CD14-positive monocyte (primary cell): ENCODE results near the gene PCBP3. TPM values are rescaled to one million over a fixed set of nuclear protein-coding genes. Genes with fewer than 3 reads are reported as not detected.

ENCODE experiments used
- DNase-seq, 3 donors: peaks; one replicate each; pipeline ENCODE4 v3.0.0-alpha.2; 2011 to 2022
- H2AFZ ChIP-seq: 2 replicates; pipeline ENCODE4 v1.6.0; 2012; ENCODE audit warnings: mild to moderate bottlenecking, low read depth, low read length, inconsistent platforms; ENCODE audit not compliant: insufficient read depth, poor library complexity, severe bottlenecking
- H3K27ac ChIP-seq, 2 donors: 1 replicate in 1 of 2; 2 replicates in 1 of 2; pipeline ENCODE4 v1.5.1; 2012 to 2013; ENCODE audit warnings: low read length in 2 of 2, control low read depth in 1 of 2, inconsistent platforms in 1 of 2, low read depth in 1 of 2, mild to moderate bottlenecking in 1 of 2
- H3K27me3 ChIP-seq, 2 donors: one replicate each; pipeline versions ENCODE4 v1.6.0 to v1.6.1; 2011 to 2013; ENCODE audit warnings: low read length in 2 of 2; ENCODE audit not compliant: control insufficient read depth in 2 of 2, insufficient read depth in 2 of 2
- H3K36me3 ChIP-seq, 2 donors: replicated peaks in 1 of 2; 1 replicate in 1 of 2; 2 replicates in 1 of 2; pipeline versions ENCODE4 v1.5.1 to v1.6.1; 2012 to 2013; ENCODE audit warnings: low read length in 2 of 2, control low read depth in 1 of 2, inconsistent platforms in 1 of 2, mild to moderate bottlenecking in 1 of 2; ENCODE audit not compliant: insufficient read depth in 2 of 2, control insufficient read depth in 1 of 2
- H3K4me1 ChIP-seq, 2 donors: 1 replicate in 1 of 2; 2 replicates in 1 of 2; pipeline versions ENCODE4 v1.5.1 to v1.6.1; 2012 to 2013; ENCODE audit warnings: low read length in 2 of 2, control low read depth in 1 of 2, inconsistent platforms in 1 of 2, mild to moderate bottlenecking in 1 of 2, moderate library complexity in 1 of 2; ENCODE audit not compliant: insufficient read depth in 2 of 2, control insufficient read depth in 1 of 2
- H3K4me2 ChIP-seq: replicated peaks from 2 replicates; pipeline ENCODE3; 2012; ENCODE audit warnings: low read length, moderate library complexity, mild to moderate bottlenecking; ENCODE audit not compliant: poor library complexity, severe bottlenecking; ENCODE audit errors: extremely low read depth
- H3K4me3 ChIP-seq, 3 experiments: fragments of 200-600 bp in 1 of 3; sonication (generic) in 1 of 3; replicated peaks in 1 of 3; 1 replicate in 2 of 3; 2 replicates in 1 of 3; pipeline ENCODE4 v1.5.1; 2011 to 2013; ENCODE audit warnings: low read length in 3 of 3, mild to moderate bottlenecking in 3 of 3, control low read depth in 2 of 3, low read depth in 2 of 3, inconsistent platforms in 1 of 3, moderate library complexity in 1 of 3
- H3K79me2 ChIP-seq: 2 replicates; pipeline ENCODE4 v1.6.0; 2012; ENCODE audit warnings: mild to moderate bottlenecking, control low read depth, inconsistent platforms, low read length, moderate library complexity; ENCODE audit not compliant: insufficient read depth
- H3K9ac ChIP-seq: 2 replicates; pipeline ENCODE4 v1.6.0; 2017; ENCODE audit warnings: low read length, mild to moderate bottlenecking; ENCODE audit not compliant: insufficient read depth, poor library complexity, severe bottlenecking
- H3K9me3 ChIP-seq, 2 donors: replicated peaks in 1 of 2; 1 replicate in 1 of 2; 2 replicates in 1 of 2; pipeline versions ENCODE4 v1.5.1 to v1.6.1; 2012 to 2013; ENCODE audit warnings: low read length in 2 of 2, control low read depth in 1 of 2; ENCODE audit not compliant: control insufficient read depth in 1 of 2, insufficient read depth in 1 of 2
- H4K20me1 ChIP-seq: 2 replicates; pipeline ENCODE4 v1.6.0; 2012; ENCODE audit warnings: mild to moderate bottlenecking, low read length, control low read depth, moderate library complexity; ENCODE audit not compliant: insufficient read depth
- H3K27ac Mint-ChIP-seq, 7 donors: one replicate each; pipeline ENCODE4 v1.8.0; 2020; ENCODE audit warnings: mild to moderate bottlenecking in 7 of 7, mixed read lengths in 7 of 7, moderate library complexity in 6 of 7, inconsistent platforms in 2 of 7
- H3K27me3 Mint-ChIP-seq, 3 donors: one replicate each; pipeline ENCODE4 v1.8.0; 2021 to 2022; ENCODE audit warnings: low read depth in 3 of 3, mild to moderate bottlenecking in 3 of 3, mixed read lengths in 3 of 3, moderate library complexity in 3 of 3, inconsistent platforms in 1 of 3
- H3K36me3 Mint-ChIP-seq, 2 donors: one replicate each; pipeline ENCODE4 v1.8.0; 2020; ENCODE audit warnings: mixed read lengths in 2 of 2, inconsistent platforms in 1 of 2, mild to moderate bottlenecking in 1 of 2
- H3K4me1 Mint-ChIP-seq: one replicate; pipeline ENCODE4 v1.8.0; 2020; ENCODE audit warnings: mild to moderate bottlenecking, mixed read lengths
- H3K4me3 Mint-ChIP-seq, 2 donors: one replicate each; pipeline ENCODE4 v1.8.0; 2020; ENCODE audit warnings: mild to moderate bottlenecking in 2 of 2, mixed read lengths in 2 of 2, moderate library complexity in 1 of 2
- H3K9me3 Mint-ChIP-seq, 7 donors: one replicate each; pipeline ENCODE4 v1.8.0; 2020 to 2022; ENCODE audit warnings: mixed read lengths in 7 of 7, mild to moderate bottlenecking in 6 of 7, moderate library complexity in 6 of 7, inconsistent platforms in 2 of 7
- WGBS: methylation state at CpG from one replicate; pipeline ENCODE4 v1.1.5; 2013; ENCODE audit warnings: missing lambda C conversion rate; ENCODE audit not compliant: insufficient coverage; 5-methylcytosine and 5-hydroxymethylcytosine counted together
- intact Hi-C, 2 donors: fragments of 100-400 bp; cut with micrococcal nuclease; formaldehyde crosslinking; loops; one replicate each; pipeline versions ENCODE4 v1.15.0 to v1.15.1; 2023
- polyA plus RNA-seq, 3 donors: library from polyadenylated mRNA; depleted of rRNA in 1 of 3; unstranded in 2 of 3; stranded (reverse) in 1 of 3; fragments of 300-500 nt in 2 of 3; fragments of >200 nt in 1 of 3; fragmentation: Illumina TruSeq in 2 of 3; gene quantifications; 1 replicate in 2 of 3; 2 replicates in 1 of 3; pipeline ENCODE4 v1.2.3, GENCODE V29; 2012 to 2021
- TF ChIP-seq, protein P1 (sequence below): fragments of 200-600 bp; IDR thresholded peaks from one replicate; pipeline ENCODE4 v1.8.0; 2022; ENCODE audit warnings: antibody characterized with exemption, mild to moderate bottlenecking

Gene PCBP3
- polyA plus RNA-seq, 3 donors, result 0.34 to 0.49 TPM; not detected in 1

DNA sequence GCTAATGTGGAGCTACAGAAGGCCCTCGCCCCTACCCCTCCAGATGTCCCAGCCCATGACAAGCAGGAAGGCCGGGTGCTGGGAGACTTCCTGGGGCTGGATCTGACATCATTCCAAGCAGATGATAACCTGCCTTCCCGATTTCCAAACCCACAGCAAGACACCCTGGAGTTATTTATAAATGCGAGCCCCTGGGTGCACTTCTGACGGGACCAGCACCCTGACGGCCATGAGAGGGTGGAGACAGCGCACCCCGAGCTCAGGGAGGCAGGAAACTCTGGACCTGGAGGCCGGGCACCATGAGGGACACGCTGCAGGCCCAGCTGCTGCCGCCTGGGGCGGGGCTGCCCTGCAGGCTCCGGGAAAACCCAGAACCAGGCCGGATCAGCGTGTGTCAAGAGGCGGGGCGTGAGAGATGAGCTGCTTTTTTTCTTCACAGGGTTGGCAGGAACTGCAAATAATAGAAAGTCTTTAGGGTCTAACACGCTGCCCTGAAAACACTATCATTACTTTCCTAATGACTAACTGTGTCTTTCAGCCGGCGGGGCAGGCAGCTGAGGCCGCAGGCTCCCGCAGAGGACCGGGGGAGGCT is 2.5 kb upstream of the PCBP3 start:
- Mint-ChIP-seq H3K4me1 (peaks cover 24% of the 10 kb centered on the region), H3K36me3 (no peaks in the 10 kb centered on the region), H3K27me3 (peaks cover 17 to 26% (median 19%) of the 10 kb centered on the region in 3 donors), H3K4me3 (no peak overlapping the region), H3K27ac (peak overlapping the region in 2 of 7 donors; percentile 23 to 35), H3K9me3 (peaks cover 0 to 10% (median 0%) of the 10 kb centered on the region in 7 donors)
- Histone ChIP-seq H3K27ac (no peak overlapping the region), H3K27me3 (peaks cover 7 to 18% of the 10 kb centered on the region in 2 donors), H2AFZ (no peak overlapping the region), H3K4me2 (no peak overlapping the region), H3K4me1 (peaks cover 10 to 28% of the 10 kb centered on the region in 2 donors), H3K9me3 (no peaks in the 10 kb centered on the region), H3K79me2 (no peaks in the 10 kb centered on the region), H4K20me1 (no peaks in the 10 kb centered on the region), H3K4me3 (no peak overlapping the region), H3K9ac (no peak overlapping the region), H3K36me3 (no peaks in the 10 kb centered on the region)
- TF ChIP-seq, protein P1, sequence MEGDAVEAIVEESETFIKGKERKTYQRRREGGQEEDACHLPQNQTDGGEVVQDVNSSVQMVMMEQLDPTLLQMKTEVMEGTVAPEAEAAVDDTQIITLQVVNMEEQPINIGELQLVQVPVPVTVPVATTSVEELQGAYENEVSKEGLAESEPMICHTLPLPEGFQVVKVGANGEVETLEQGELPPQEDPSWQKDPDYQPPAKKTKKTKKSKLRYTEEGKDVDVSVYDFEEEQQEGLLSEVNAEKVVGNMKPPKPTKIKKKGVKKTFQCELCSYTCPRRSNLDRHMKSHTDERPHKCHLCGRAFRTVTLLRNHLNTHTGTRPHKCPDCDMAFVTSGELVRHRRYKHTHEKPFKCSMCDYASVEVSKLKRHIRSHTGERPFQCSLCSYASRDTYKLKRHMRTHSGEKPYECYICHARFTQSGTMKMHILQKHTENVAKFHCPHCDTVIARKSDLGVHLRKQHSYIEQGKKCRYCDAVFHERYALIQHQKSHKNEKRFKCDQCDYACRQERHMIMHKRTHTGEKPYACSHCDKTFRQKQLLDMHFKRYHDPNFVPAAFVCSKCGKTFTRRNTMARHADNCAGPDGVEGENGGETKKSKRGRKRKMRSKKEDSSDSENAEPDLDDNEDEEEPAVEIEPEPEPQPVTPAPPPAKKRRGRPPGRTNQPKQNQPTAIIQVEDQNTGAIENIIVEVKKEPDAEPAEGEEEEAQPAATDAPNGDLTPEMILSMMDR, result no peak
- no peak for DNase-seq
- WGBS, result 90% methylated on average over 22 of the region's 23 CpGs
- intact Hi-C loops, result loop anchor here (2.0 to 10.0 kb wide), 5 partner anchors 49 to 1304 kb away; partner anchors contain the start of genes CFAP410 (in 1 of the 2) and POFUT2 (in 1 of the 2)

DNA sequence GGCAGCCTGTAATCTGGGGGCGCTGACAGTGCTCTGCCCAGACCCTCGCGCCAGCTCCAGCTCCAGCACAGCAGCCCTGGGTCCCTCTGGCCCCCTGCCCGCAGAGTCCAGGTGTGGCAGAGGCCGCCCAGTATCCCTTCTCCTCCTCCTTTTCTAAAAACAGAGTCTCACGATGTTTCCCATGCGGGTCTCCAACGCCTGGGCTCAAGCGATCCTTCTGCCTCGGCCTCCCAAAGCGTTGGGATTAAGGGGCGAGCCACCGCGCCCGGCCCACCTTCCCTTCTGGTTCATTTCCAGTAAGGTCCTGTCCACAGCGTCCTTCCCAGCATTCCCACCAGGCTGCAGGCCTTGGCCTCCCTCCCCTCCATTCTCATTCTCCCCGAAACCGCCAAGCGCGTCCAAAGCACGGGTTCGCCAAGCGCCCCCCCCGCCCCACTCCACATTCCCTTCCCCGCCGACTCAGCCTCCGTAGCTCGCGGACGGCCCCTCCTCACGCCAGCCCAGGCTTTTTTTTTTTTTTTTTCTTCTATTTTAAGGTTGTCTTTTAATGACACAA is 2.0 kb upstream of the PCBP3 start:
- no peaks in the 10 kb centered on the region for H3K79me2 ChIP-seq
- intact Hi-C loops, result loop anchor here (2.0 to 10.0 kb wide), 6 partner anchors 49 to 1304 kb away; partner anchors contain the start of genes CFAP410 (in 1 of the 2) and POFUT2 (in 1 of the 2)
- H3K27me3 ChIP-seq, result peaks cover 7 to 18% of the 10 kb centered on the region in 2 donors
- no peak overlapping the region for H2AFZ ChIP-seq
- no peak overlapping the region for H3K4me3 ChIP-seq
- no peaks in the 10 kb centered on the region for H4K20me1 ChIP-seq
- peak overlapping the region; percentile 51 to 59 for H3K4me3 Mint-ChIP-seq
- H3K4me1 Mint-ChIP-seq, result peaks cover 24% of the 10 kb centered on the region
- no peak overlapping the region for H3K27ac Mint-ChIP-seq
- no peaks in the 10 kb centered on the region for H3K36me3 ChIP-seq
- H3K9me3 Mint-ChIP-seq, result peaks cover 0 to 10% (median 0%) of the 10 kb centered on the region in 7 donors
- H3K9ac ChIP-seq, result no peak overlapping the region
- 96% methylated on average over 11 of the region's 31 CpGs for WGBS
- DNase-seq, result no peak
- H3K27ac ChIP-seq, result no peak overlapping the region
- TF ChIP-seq, protein P1, result no peak
- H3K9me3 ChIP-seq, result no peaks in the 10 kb centered on the region
- H3K36me3 Mint-ChIP-seq, result no peaks in the 10 kb centered on the region
- H3K4me1 ChIP-seq, result peaks cover 10 to 28% of the 10 kb centered on the region in 2 donors
- peaks cover 17 to 26% (median 19%) of the 10 kb centered on the region in 3 donors for H3K27me3 Mint-ChIP-seq
- H3K4me2 ChIP-seq, result no peak overlapping the region
